Measurements from ENCODE around the gene MYH7.

MYH7 gene

GRCh38 chr14:23385642-23386265, 49.7 kb downstream of the MYH7 start:
- DNase-seq = no peak

DNA sequence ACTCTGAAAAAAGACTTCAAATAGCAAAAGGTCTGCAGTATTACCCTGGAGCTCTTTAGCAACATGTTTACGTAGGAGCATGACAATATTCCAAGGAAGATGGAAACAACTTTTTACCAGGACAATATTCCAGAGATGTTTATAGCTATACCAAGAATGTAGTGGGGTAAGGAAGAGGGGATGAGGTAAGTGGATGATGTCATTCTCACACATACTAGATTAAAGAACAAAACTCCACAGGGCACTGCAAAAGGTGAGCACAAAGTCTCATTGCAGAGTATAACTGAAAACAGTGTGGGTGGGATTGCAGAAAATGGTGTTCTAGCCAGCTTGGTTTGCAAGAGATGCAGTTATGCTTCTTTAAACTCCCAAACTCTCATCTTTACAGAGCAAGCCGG, 50.2 kb downstream of the MYH7 start:
- no peak for DNase-seq

GRCh38 chr14:23384364-23385080, 50.9 kb downstream of the MYH7 start:
- no peak for DNase-seq

GRCh38 chr14:23382731-23383440, 52.6 kb downstream of the MYH7 start:
- no peak for DNase-seq

- no peak for DNase-seq
Measured at GRCh38 chr14:23382276-23382675, 53.2 kb downstream of the MYH7 start.

DNA sequence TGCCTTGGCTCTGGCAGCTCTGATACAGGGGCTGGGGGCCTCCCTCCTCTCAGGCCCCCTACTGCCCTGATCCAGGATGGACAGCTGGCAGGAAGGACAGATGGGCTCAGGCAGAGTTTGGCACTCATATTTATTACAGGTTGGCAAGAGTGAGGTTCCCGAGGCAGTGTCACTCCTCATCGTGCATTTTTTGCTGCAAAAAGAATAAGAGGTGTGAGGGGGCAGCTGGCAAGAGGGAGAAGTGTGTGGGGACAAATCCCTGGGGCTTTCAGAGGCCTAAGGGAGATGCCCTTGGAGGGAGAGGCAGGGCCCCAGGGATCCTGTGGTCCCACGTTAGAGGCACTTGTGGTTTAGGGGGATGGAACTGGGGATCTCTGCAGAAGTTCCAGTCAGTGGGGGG, 53.6 kb downstream of the MYH7 start:
- DNase-seq = no peak

GRCh38 chr14:23380976-23381375, 54.5 kb downstream of the MYH7 start:
- DNase-seq = no peak

DNA sequence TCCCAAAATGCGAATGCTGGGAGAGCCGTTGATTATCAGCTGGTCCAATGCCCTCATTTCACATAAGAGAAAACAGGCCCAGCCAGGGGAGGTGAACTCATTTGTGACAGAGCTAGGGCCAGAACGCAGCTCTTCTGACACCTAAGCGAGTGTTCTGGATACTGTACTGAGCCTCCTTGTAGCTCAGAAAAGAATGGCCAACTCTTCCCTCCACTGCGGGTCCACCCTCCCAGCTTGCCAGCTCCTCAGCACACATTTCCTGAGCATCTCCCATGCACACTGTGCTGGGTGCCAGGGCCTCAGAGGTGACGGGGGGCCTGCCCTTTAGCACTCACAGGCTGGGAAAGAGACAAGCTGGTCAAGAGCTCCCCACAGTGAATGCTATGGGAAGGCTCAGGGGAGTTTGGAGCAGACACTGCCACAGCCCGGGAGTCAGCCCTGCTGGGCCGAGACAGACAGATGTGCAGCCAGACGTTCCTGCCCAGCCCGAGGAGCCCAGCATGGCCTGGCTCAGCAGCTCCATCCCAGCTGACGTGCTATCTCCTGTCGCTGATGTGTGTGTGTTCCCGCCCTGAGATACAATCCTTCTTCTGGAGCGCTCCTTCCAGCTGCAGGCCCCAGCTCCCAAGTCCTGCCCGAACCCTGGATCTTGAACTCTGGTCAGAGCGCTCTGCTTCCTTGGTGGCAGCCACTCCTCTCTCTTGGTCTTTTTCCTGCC, 55.1 kb downstream of the MYH7 start:
- no peak for DNase-seq

DNA sequence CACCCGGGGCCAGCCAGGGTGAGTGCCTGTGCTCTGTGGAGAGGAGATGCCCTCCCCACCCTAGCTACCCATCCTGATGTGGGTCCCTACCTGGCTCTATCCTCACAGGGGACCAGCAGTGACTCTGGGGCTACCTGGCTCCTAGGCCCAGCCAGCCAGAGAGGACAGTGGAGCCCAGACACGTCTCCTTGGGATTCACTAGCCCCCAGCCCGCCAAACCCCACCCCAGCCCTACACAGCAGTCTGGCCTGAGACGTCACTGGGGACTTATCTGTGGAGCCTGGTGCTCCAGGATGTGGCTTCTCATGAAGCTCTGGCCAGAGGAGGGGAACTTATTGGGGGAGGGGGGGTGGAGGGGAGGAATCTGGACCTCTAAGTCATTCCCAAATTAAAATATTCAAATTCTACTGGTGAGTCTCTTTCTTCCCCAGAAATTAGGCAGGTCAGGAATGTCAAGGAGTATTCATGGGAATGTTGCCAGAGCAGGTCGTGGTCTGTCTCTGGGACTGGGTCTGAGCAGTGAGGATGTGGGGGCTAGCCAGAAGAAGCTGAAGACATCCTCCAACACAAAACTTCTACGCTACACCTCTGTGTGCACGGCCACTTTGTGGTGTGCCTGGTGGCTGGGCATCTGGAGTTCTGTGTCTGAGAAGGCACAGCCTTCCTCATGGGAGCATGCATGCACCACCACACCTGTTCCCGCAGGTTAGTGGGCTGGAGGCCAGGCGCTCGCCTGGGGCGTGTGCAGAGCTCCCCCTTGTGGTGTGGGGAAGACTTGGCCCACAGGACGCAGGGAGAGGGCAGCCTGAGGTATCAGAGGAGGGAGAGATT, 55.9 kb downstream of the MYH7 start:
- peak; percentile 71 for DNase-seq

DNA sequence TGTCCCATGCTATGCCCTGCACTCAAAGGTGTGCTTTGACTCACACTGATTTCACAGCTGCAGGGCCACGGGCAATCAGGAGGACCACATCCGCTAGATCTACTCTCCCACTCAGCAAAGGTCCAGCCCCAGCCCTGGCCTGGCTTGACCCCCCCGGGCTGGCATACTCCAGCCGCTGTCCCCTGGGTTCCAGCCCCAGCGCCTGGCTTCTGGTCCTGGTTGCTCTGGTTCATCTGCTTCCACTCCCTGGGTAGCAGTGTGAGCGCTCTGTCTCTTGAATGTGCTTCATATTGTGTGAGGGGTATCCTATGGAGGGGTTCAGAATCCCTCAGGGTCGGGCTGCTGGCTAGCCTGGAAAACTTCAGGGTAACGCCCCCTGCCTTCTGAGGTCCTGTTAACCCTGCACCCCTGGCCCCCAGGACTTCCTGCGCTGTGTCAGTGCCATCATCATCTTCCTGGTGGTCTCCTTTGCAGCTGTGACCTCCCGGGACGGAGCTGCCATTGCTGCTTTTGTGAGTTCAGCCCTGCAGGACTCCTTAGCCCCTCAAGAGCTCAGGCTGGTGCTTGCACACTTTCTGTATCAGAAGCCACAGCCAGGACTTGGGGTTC, 56.7 kb downstream of the MYH7 start:
- no peak for DNase-seq

GRCh38 chr14:23377573-23378563, 57.6 kb downstream of the MYH7 start:
- DNase-seq = no peak

GRCh38 chr14:23377198-23377550, 58.3 kb downstream of the MYH7 start:
- DNase-seq = no peak

- DNase-seq = no peak
Measured at GRCh38 chr14:23376482-23377197, 58.8 kb downstream of the MYH7 start, which contains the start of gene CMTM5. TSS of gene CMTM5 (plus strand) at chr14:23377046. CDS start at chr14:23377252, 206 bp downstream.

DNA sequence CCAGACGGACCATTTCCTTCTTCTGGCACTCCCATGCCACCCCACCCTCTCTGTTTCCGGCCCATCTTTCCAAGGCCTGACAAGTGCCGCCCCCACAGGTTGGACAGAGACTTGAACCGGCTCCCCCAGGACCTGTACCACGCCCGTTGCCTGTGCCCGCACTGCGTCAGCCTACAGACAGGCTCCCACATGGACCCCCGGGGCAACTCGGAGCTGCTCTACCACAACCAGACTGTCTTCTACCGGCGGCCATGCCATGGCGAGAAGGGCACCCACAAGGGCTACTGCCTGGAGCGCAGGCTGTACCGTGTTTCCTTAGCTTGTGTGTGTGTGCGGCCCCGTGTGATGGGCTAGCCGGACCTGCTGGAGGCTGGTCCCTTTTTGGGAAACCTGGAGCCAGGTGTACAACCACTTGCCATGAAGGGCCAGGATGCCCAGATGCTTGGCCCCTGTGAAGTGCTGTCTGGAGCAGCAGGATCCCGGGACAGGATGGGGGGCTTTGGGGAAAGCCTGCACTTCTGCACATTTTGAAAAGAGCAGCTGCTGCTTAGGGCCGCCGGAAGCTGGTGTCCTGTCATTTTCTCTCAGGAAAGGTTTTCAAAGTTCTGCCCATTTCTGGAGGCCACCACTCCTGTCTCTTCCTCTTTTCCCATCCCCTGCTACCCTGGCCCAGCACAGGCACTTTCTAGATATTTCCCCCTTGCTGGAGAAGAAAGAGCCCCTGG, 59.8 kb downstream of the MYH7 start:
- DNase-seq = no peak

DNA sequence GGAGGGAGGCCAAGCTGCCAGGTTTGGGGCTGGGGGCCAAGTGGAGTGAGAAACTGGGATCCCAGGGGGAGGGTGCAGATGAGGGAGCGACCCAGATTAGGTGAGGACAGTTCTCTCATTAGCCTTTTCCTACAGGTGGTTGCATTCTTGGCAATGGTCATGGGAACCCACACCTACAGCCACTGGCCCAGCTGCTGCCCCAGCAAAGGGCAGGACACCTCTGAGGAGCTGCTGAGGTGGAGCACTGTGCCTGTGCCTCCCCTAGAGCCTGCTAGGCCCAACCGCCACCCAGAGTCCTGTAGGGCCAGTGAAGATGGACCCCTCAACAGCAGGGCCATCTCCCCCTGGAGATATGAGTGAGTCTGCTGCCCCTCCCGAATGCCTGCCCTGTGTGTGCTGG, 62.4 kb downstream of the MYH7 start:
- no peak for DNase-seq

- no peak for DNase-seq
Measured at GRCh38 chr14:23372509-23372908, 63.0 kb downstream of the MYH7 start, which contains the start of gene IL25. TSS of gene IL25 (plus strand) at chr14:23372809.

GRCh38 chr14:23371865-23372264, 63.6 kb downstream of the MYH7 start:
- no peak for DNase-seq

DNA sequence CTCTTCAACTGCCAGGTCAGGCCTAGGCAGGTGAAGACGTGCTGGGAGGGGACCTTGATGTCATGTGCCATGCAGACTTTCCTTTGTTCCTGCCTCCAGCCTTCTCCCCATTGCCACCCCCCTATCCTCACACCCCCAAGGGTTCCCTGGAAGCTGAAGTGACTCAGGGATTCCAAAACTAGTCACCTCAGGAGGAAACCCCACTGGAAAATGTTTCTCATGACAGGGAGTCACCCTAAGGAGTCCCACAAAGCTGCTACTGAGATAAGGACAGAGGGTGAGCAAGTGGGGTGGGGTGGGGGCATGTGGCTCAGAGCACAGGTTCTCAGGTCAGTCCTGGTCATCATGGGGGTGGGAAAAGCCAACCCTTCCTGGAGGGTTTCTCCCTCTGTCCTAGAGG, 65.2 kb downstream of the MYH7 start:
- no peak for DNase-seq

DNA sequence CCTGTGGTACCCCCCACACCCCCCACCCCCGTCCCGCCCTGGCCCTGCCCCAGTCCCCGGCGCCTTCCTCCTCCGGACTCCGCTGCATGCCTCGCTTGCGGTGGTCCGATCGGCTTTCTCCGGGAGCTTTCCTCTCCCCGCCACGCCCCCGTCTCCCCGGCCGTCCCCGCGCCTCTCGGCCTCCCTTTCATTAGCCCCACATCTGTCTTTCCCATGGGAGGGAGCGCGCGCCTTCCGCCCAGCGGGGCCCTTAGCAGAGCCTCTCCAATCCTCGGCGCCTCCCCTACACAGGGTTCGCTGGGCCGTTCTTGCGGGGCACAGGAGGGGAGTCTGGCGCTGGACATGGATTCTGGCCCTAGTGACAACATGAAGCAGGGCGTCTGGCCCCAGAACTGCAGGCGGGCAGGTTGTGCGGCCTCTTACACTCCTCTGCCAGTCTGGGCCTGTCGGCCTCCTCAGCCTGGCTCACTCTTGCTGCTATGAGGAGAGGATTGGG, 69.0 kb downstream of the MYH7 start:
- DNase-seq = no peak

Measured in activated naive CD4-positive, alpha-beta T cell treated with anti-CD3 and anti-CD28 coated beads, Interleukin-2, amount 50 U/mL, for 16 hours (primary cell).